NCI-H2196 treated with DMSO at 0.1 percent for 48 hours (cell line): ENCODE data around the gene TMEM115.

Source experiments
- DNase-seq: peaks from one replicate; lab custom pipeline; 2025; ENCODE audit not compliant: unreplicated experiment; lab: John Stamatoyannopoulos, UW

TMEM115 gene

GRCh38 chr3:50378757-50379156 is 19.4 kb upstream of the TMEM115 start:
- DNase-seq = no peak

- DNase-seq = no peak
These were observed 18.7 kb upstream of the TMEM115 start for GRCh38 chr3:50378024-50378423.

- DNase-seq = no peak
These were observed 16.1 kb upstream of the TMEM115 start for GRCh38 chr3:50375258-50375931.

GRCh38 chr3:50374363-50375257 is 15.3 kb upstream of the TMEM115 start:
- DNase-seq = no peak

- no peak for DNase-seq
These were observed 14.1 kb upstream of the TMEM115 start for GRCh38 chr3:50373146-50374051.

GRCh38 chr3:50372349-50372748 is 13.0 kb upstream of the TMEM115 start:
- DNase-seq = no peak

- no peak for DNase-seq
These were observed 11.9 kb upstream of the TMEM115 start for GRCh38 chr3:50371133-50371685.

GRCh38 chr3:50370594-50370993 is 11.3 kb upstream of the TMEM115 start:
- no peak for DNase-seq

GRCh38 chr3:50369012-50369670 is 9.8 kb upstream of the TMEM115 start:
- no peak for DNase-seq

- no peak for DNase-seq
These were observed 6.5 kb upstream of the TMEM115 start for GRCh38 chr3:50365842-50366220.

GRCh38 chr3:50365080-50365841 is 5.9 kb upstream of the TMEM115 start:
- DNase-seq = no peak

- no peak for DNase-seq
These were observed 5.3 kb upstream of the TMEM115 start for GRCh38 chr3:50364573-50365079.

GRCh38 chr3:50359760-50360110 is 414 bp upstream of the TMEM115 start:
- no peak for DNase-seq

- DNase-seq = no peak
These were observed 888 bp downstream of the TMEM115 start for GRCh38 chr3:50358355-50358910.

- no peak for DNase-seq
These were observed 1.8 kb downstream of the TMEM115 start for GRCh38 chr3:50357481-50357880.

- no peak for DNase-seq
These were observed 2.8 kb downstream of the TMEM115 start for GRCh38 chr3:50356553-50356952.

- DNase-seq = no peak
These were observed 3.3 kb downstream of the TMEM115 start for GRCh38 chr3:50355829-50356552.

- DNase-seq = no peak
These were observed 4.5 kb downstream of the TMEM115 start for GRCh38 chr3:50354850-50355249.
